GM12801 (cell line): ENCODE data around the gene SLC13A4.

Experiments
- CTCF ChIP-seq: IDR thresholded peaks from one replicate; pipeline ENCODE4 v1.5.1; 2011; ENCODE audit warnings: control low read depth; ENCODE audit not compliant: insufficient read length; ENCODE audit errors: extremely low read depth

The SLC13A4 gene

GRCh38 chr7:135684136-135684535, 43.9 kb downstream of the SLC13A4 start:
- TF ChIP-seq CTCF: no peak

GRCh38 chr7:135683609-135684008, 44.4 kb downstream of the SLC13A4 start:
- TF ChIP-seq CTCF: no peak

GRCh38 chr7:135682191-135682590, 45.8 kb downstream of the SLC13A4 start:
- TF ChIP-seq CTCF: no peak

GRCh38 chr7:135681762-135682161, 46.2 kb downstream of the SLC13A4 start:
- no peak for TF ChIP-seq CTCF

- TF ChIP-seq CTCF: no peak
Measured at GRCh38 chr7:135678612-135679575, 49.1 kb downstream of the SLC13A4 start.

- no peak for TF ChIP-seq CTCF
Measured at GRCh38 chr7:135673360-135673706, 54.7 kb downstream of the SLC13A4 start.

GRCh38 chr7:135672560-135673359, 55.2 kb downstream of the SLC13A4 start:
- TF ChIP-seq CTCF: no peak
